Effector CD8-positive, alpha-beta T cell (primary cell): ENCODE measurements around the gene ASIC3.
A peak's percentile ranks its signal among the peaks of the same experiment; 100 is the strongest.
"Not testable (repeated sequence)": the region's sequence is repeated elsewhere in the genome, so short reads cannot be mapped to it uniquely, and the experiment has no call there.

Experiments used
- DNase-seq: peaks from one replicate; lab custom pipeline; 2025; lab: John Stamatoyannopoulos, UW

ASIC3 gene

GRCh38 chr7:151013733-151014497, 34.4 kb upstream of the ASIC3 start:
- DNase-seq, result peak; percentile 81

- no peak for DNase-seq
Measured at GRCh38 chr7:151014950-151015349, 33.4 kb upstream of the ASIC3 start.

DNA sequence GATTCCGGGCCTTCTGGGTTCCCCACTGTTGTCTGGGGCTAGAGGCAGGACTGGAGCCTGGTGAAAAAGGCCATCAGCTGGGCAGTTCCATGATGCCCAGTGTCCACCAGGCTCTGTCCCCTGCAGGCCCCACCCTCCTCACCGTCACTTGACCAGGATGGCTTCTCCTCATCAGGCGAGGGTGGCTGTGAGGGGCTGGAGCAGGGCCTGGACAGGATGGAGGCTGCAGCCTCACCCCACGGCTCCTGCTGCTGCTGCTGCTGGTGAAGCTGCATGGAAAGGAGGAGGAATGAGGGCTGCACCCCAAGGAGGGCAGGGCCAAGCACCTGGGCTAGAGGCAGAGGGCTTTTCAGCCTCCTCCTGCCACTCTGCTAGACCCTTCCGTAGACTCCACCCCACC, 32.4 kb upstream of the ASIC3 start:
- DNase-seq, result no peak

DNA sequence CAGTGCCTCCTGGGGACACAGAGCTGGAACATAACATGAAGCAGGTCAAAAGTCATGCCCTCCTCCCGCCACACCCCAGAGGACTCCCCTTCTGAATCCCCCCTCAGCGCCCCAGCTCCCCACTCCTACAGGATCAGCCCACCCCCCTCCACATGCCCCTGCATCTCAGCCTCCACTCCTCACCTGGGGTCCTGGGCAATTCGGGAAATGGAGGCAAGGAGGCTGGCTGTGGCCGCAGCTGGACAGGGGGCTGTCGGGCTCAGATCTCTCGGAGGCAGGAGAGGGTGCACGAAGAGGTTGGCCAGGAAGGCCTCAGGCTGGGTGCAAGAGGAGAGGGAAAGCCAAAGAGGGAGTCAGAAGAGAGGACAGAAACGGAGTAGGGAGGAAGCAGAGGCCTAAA, 31.8 kb upstream of the ASIC3 start:
- no peak for DNase-seq

DNA sequence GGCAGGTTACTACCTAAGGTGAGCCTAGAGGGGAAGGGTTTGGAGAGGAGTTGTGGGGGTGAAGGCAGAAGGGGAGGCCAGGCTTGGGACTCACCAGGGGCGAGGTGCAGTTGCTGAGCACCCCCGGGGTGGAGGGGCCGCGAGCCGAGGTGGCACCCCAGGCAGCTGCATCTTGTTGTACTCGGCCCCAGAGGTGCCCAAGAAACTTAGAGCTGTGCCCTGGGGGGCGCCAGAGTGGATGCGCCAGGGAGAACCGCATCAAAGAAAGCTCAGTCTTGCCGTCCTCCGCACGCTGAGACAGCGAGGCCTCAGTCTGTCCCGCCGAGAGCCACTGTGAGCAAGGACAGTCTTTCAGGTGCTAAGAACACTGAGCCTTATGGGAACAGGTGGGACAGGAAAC, 31.4 kb upstream of the ASIC3 start:
- DNase-seq, result peak; percentile 8

- DNase-seq, result no peak
Measured at GRCh38 chr7:151017370-151017952, 30.9 kb upstream of the ASIC3 start.

- peak; percentile 70 for DNase-seq
Measured at GRCh38 chr7:151017953-151018420, 30.3 kb upstream of the ASIC3 start.

DNA sequence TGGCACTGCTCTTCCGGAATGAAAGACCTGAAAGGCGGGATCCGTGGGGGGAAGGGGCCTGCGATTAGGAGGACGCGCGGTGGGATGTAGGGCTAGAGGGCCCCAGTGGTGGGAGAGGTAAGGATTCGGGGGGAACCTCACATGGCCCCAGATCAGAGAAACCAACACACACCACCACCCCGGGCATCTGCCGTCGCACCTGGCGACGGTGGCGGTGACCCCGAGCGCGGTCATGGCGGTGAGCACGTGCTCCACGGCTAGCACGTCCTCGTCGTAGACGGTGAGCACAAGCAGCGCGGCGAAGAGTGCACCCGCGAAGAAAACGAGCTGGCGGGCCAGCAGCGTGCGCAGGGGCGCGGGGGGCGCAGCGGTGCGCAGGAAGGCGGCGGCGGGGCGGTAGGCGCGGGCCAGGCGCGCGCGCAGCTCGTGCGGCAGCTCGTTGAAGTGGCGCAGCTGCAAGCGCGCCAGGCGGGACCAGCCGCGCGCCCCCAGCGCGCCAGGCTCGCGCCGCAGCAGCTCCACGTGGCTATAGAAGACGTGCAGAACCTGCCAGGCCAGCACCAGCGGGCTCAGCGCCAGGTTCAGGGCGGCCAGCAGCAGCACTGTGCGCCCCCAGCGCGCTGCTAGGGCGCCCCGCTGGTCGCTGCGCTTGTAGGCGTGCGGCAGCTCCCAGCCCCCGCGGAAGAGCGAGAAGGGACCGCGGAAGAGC, 29.8 kb upstream of the ASIC3 start:
- DNase-seq, result no peak

- DNase-seq, result no peak
Measured at GRCh38 chr7:151019130-151019447, 29.2 kb upstream of the ASIC3 start.

DNA sequence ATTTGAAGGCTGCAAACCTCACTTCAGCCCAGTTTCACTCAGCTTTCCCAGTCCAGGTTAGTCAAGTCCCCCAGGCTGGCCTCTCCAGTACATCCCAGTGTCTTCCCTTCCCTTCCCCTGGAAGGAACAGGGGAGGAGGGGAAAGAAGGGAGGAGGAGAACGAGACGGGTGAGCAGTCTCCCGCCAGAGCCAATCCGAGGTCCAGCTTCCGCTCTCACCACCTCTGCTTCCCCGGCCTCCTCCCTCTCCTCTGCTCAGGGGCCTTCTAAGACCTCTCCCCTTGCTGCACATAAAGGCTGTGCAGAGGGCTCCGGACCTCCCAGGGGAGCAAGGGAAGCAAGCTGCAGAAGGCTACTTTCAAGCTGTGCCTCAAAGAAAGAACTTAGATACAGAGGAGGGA, 28.1 kb upstream of the ASIC3 start:
- DNase-seq, result no peak

DNA sequence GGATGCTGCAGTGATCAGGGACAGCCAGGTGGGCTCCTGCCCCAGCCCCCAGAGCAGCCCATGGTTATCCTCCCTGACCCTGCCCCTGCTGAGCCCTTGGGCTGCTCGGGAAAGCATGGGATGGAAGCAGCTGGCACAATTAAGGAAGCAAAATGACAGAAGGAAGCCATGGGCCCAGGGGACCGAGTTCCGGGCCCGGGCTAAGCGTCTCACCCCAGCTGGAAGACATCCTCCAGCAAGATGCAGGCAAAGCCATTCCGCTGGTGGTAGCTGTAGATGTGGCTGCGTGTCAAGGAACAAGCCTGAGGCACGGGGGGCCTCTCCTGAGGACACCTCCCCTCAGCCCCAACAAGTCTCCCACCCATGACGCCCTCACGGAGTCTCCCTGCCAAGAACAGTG, 25.1 kb upstream of the ASIC3 start:
- DNase-seq, result no peak

DNA sequence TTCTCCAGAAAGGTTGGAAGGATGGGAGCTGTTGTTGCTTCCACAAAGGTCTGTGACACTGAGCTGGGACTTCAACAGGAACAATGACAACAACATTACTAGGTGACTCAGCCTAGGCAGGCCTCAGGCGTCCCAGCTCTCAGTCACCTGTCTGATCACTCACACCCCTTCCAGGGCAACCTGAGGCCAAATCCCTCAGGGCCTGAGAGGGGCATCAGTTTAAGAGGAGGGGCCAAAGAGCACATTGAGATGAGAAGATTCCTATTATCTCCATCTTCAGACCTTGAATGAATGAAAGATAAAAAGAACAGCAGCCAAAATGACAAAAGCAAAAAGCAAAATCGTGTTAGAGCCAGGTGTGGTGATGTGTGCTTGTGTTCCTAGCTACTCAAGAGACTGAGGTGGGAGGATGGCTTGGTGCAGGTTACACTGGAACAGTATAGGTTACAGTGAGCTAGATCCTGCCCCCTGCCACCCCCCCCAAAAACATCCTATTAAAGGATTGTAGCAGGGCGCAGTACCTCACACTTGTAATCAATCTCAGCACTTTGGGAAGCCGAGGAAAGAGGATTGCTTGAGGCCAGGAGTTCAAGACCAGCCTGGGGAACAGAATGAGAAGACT, 23.8 kb upstream of the ASIC3 start, which contains the start of gene ATG9B:
Gene ATG9B (minus strand): TSS at position 60 of the 622 bp plus-strand sequence. CDS start 71 bp downstream, outside the sequence.
- DNase-seq, result no peak

DNA sequence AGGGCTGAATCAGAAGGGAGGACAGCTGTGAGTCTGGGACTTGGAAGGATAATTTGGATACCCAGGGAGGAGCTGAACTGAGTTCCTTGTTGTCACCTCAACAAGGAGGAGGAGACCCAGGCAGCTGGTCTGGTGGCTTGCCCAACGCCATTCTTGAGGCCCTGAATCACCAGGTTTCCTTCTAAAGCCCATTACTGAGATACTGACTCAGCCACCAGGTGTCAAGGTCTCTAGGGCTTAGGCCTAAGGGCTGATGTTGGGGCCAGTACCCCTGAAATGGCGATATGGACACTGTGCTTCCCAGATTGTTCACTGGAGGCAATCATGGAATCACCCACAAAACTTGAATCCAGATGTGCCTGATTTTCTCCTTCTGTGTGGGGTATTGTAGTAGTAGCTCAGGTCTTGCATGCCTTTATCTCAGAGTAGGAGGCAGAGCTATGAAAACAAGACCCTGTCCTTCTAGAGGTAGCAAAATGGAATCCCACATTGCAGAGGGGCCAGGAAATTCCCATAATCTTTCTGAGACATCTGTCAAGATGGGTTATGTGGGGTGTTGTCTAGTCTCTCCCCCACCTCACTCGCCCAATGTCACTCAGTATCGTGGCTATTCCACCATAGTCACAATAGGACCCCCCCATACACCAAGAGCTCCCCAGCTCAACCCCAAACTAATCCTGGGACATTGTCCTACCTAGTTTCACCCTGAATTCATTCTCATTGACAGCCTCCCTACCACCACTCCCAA, 22.2 kb upstream of the ASIC3 start:
- no peak for DNase-seq

GRCh38 chr7:151026771-151027727, 21.3 kb upstream of the ASIC3 start:
- DNase-seq, result not testable (repeated sequence)

DNA sequence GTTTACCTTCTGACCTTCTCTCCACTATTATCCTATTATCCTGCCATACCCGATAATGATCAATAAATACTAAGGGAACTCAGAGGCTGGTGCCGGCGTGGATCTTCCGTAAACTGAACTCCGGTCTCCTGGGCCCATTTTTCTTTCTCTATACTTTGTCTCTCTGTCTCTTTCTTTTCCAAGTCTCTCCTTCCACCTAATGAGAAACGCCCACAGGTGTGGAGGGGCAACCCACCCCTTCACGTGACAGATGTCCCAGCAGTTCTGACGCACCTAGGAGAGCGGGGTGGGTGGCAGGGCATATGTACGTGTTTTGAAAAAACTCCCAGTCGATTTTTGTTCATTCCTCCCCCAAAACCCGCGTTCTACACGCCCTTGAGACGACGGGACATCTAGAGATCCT, 20.6 kb upstream of the ASIC3 start:
- not testable (repeated sequence) for DNase-seq

GRCh38 chr7:151028131-151028947, 20.0 kb upstream of the ASIC3 start, which contains the start of gene ABCB8:
TSS of gene ABCB8 (plus strand) at chr7:151028450. CDS start at chr7:151028516, 66 bp downstream.
- DNase-seq, result peak; percentile 98

DNA sequence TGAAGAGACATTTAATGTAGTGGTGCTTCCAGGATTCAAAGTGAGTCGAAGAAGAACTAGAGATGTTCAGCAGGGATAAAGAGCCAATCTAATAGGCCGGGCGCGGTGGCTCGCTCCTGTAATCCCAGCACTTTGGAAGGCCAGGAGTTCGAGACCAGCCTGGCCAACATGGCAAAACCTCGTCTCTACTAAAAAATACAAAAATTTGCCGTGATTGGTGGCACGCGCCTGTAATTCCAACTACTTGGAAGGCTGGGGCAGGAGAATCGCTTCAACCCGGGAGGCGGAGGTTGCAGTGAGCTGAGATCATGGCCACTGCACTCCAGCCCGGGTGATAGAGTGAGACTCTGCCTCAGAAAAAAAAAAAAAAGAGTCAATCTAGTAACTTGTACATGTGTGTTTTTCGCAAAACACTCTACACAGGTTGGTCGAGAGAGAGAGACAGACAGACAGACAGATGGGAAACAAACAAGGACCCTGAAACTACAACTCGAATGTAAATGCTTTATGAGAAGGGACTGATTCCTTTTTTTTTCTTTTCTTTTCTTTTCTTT, 19.3 kb upstream of the ASIC3 start:
- no peak for DNase-seq

DNA sequence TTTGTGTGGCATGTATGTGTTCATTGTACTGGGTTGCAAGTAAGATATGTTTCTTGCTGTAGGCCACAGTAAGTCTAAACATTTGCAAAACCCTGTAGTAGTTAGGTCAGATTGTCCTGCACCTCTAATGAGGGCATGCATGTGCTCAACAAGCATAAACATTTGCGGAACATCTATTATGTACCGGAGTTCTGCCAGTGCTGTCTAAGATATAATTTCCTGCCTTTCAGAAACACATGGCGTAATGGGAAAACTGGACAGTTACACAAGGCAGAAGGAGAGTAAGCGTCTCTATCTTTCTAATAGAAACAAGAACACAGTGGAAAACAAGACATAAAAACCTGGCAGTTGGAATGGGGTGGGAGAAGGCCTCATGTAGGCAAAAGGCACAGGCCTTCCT, 17.3 kb upstream of the ASIC3 start:
- DNase-seq, result no peak
